HS-5 (cell line): ENCODE results near the gene UQCRQ.
"Not testable (repeated sequence)": the region's sequence is repeated elsewhere in the genome, so short reads cannot be mapped to it uniquely, and the experiment has no call there.

ENCODE experiments used
- DNase-seq: peaks from one replicate; pipeline ENCODE4 v3.0.0-alpha.2; 2012; ENCODE audit warnings: low read depth

The UQCRQ gene

DNA sequence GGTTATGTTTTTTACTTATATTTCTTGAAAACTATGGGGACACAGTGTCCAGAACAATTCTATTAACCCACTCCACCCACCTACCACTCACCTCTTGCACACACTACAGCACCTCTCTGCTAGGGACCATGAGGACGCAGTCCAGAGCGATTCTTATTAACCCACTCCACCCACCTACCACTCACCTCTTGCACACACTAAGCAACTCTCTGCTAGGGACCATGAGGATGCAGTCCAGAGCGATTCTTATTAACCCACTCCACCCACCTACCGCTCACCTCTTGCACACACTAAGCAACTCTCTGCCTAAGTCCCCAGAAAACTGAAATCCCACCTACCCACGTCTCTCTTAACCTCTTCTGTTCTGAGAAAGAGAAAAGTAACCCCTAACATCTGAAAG lies 33.8 kb upstream of the UQCRQ start:
- DNase-seq = no peak

DNA sequence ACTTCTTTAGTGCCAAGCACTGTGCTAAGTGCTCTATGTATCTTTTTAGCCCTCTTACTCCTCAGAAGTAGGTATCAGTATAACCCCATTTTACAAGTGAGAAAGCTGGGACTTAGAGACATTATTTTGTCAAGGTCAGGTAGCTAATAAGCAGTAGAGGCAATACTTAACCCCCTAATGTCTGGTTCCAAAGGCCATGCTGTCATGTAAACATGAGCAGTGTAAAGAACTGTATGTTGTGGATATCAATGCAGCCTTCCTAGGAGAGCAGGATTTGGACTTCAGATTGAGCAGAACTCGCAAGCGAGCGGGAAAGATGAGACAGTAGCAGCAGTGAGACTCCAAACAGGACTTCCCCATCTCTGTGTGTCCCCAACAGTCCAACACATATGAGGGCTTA lies 32.4 kb upstream of the UQCRQ start:
- DNase-seq = no peak

DNA sequence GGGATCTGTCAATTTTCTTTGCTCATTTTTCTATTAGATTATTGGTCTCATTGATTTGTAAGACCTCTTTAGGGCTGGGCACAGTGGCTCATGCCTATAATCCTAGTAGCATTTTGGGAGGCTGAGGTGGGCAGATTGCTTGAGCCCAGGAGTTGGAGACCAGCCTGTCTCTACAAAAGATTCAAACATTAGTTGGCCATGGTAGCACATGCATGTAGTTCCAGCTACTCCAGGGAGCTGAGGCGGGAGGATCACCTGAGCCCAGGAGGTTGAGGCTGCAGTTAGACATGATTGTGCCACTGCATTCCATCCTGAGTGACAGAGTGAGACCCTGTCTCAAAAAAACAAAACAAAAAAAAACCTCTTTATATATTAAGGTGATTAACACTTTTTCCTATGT lies 29.6 kb upstream of the UQCRQ start:
- DNase-seq = no peak

DNA sequence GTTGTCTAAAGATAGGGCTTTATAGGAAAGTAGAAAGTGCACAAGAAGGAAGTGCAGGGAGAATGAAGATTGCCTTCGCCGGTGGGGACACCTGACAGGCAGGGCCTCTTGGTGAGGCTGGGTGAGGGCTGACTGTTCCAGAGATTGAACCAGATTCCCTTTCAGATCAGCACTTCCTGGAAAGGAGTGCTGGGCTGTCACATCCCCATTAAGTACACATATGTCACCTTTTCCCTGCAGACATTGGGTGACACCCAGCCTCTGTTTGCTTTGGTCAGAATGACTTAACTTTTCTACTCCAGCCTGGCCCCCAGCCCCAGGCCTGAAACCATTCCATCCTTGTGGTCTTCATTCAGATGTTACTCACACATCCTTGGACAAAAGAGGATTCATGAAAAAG lies 28.6 kb upstream of the UQCRQ start:
- no peak for DNase-seq

DNA sequence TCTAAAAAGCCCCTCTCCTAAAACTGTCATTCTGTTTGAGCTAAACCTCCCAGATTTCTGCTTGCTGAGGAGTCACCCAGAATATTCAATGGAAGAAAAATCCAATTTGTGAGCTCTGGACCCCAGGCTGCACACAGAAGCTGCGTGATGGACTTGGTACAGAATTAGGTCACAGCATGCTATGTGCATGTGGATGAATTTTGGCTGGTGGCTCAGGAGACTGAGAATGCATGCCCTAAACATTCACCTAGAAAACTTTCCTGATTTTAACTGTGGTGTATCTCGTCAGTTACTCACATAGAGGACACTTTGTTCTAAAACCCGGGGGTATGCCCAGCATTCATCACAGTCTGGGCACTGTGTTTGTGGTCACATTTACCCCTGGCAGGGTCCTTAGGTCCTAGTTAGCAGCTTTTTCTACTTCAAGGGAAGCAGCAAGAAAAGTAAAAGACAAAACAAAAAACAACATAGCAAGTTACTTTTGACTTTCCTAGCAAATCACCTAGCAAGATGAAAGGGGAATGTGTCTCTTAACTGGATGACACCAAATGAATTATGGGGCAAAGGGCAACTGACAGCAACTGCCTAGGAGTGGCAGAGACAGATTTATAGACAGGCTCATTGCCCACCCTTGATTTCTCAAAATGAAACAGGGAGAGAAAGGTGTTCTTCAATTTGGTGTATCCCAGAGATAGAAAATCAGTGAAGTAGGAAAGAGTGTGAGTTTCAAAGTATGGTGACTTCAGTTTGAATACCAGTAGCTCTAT lies 27.7 kb upstream of the UQCRQ start:
- no peak for DNase-seq

DNA sequence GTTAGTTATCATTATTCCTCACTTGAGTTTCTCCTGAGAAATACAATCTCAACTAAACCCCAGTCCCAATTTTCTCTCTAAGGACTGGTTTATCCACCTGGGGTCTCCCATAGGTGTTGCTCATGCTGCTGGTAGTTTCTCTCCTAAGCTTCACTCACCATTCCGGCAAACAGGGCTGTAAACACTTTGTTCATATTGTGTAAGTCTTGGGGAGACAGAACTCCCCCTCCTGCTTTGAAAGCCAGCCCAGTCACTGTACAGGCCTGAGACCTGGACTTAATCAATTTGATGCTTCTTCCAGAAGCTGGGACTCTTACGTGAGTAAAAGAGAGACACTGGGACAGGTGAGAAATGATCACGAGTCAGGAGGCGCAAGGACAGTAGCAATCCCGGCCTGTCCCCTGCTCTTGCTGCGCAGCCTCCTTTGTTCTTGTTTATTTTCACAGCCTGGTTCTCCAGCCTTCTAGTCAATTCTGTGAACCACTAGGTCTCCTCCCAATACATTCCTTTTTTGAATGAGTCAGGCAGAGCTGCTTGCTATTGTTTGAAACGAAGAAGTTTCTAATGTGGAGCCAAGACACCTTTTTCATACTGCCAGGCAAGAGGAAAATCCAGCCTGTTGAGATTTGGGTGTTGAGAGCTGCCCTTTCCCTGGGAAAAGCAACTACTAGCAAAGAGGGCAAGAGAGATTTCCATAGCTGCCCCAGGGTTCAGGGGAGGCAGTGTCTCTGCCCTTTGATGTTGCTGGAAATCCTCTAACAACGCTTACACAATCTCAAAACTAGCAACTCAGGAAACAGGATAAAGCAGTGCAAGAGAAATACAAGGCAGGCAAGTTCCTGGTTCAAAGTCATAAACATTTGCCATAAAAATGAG lies 26.8 kb upstream of the UQCRQ start:
- no peak for DNase-seq

DNA sequence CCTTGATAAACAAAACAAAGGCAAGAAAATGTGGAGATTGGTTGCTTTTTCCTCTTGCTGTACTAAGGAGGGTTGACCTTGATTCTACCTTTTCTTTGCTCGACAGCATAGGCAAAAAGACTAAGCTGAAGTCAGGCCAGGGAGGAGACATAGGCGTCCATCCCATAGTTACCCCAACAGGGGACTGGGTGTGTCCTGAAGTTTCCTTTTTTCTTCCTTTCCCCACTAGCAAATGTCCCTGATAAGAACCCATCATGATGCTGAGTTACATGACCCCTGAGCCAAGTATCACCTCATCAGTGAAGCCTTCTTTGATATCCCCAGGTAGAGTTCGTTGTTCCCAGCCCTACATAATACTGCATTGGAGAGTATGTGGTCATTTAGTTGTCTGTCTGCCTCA lies 26.1 kb upstream of the UQCRQ start:
- no peak for DNase-seq

DNA sequence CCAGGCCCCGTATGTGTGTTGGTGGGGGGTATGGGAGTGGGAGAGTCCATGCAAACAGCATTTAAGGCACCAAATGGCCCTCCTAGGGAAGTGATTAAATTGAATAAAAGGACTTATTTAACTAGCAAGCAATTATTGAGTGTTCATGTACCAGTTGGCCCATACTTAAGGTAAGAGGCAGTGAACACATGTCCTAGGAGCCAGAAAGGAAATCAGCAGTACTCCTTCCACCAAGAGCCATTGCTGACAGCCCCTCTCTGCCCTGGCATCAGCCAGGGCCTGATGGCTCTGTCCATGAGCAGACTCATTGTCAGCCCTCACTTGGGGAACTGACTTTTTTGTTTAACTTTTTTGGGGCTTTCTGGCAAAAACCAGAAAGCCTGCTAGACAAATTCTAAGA lies 25.5 kb upstream of the UQCRQ start:
- no peak for DNase-seq

DNA sequence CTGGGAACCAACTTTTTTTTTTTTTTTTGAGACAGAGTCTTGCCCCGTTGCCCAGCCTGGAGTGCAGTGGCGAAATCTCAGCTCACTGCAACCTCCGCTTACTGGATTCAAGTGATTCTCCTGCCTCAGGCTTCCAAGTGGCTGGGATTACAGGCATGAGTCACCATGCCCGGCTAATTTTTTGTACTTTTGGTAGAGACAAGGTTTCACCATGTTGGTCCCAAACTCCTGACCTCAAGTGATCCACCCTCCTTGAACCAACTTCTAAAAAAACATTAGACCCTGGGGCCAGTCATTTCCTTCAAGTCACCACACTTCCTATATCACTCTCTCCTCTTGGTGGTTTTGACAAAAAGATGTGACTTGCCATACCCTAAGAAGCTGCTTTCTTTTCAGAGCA lies 25.1 kb upstream of the UQCRQ start:
- DNase-seq = no peak

DNA sequence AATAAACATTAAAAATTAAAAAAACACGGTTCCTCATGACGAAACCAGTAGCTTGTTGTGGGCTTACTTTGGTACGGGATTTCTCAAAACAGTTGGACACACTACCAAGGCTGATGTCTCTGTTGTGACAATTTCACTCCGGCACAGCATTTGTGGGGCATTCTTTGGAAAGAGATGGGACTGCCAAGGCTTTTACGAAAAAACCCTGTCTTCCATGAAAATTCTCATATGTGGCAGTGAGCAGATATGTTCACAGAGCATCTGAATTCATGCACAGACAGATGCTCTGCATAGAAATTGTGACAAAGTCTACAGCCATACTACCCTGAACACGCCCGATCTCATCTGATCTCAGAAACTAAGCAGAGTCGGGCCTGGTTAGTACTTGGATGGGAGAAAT lies 18.2 kb upstream of the UQCRQ start:
- no peak for DNase-seq

DNA sequence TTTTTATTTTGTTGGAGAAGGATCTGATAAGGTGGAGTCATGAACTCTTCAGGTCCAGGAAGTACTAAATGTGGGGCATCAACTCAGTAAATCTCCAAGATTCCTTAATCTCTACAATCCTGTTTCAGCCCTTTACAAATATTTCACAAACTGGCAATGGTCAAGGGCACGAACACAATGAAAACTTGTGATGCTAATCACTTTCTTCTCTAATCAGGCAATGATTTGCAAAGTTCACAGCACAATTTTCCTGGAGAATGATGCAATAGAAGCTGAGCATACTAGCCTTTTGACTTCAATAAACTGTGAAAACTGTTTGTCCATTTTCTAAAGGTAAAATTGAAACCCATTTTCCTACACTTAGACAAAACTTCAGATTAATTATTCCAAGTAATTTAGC lies 17.1 kb upstream of the UQCRQ start:
- DNase-seq = no peak

DNA sequence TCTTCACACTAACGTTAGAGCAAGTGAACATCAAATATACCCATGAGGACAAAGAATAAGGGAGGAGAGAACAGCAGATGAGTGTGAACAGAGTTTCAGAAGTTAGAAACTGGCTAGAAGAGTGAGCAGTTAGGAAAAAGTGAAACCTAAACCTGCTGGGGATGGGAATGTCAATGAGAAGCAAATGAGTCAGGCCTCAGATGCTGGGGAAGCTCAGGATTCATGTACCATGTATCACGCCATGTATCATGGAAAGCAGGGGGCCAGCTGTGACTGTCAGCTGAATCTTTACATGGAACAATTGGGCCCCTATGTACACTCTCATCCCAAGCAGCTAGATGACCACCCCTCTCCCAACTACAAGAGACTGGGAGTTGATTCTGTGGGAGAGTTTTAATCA lies 16.4 kb upstream of the UQCRQ start:
- no peak for DNase-seq

DNA sequence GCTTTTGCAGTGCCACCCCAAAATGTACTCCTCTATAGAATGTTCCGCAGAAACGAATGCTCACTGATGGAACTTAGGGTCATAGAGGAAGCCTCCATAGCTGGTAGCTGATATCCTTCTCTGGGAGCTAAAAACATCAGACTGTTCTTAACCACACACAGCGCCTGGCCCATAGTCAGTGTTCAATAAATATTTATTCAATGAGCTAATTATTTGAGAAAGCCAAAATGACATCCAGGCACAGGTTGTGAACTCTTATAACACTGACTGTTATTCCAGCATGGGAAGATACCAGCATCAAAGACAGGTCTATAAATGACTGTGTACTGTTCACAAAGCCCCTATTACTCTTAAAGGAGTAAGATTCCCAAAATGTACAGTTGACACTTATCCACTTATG lies 13.1 kb upstream of the UQCRQ start:
- DNase-seq = no peak

DNA sequence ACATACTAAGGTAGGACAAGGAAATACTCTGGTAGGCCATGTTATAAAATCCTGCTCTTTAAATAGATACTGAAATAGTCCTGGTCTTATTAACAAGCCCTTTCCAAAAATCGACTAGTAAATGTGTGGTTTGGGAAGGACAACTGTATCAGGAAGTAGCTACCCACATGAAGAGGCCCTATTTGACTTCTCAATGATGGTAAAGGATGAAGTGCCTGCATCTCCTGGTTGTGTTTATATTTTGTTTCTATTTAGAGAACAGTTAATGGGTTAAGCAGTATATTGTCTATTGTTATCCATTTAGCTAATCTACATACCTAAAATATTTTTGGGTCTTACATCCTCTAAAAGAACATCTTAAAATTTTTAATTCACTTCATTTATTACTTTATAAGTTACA lies 12.7 kb upstream of the UQCRQ start:
- DNase-seq = no peak

DNA sequence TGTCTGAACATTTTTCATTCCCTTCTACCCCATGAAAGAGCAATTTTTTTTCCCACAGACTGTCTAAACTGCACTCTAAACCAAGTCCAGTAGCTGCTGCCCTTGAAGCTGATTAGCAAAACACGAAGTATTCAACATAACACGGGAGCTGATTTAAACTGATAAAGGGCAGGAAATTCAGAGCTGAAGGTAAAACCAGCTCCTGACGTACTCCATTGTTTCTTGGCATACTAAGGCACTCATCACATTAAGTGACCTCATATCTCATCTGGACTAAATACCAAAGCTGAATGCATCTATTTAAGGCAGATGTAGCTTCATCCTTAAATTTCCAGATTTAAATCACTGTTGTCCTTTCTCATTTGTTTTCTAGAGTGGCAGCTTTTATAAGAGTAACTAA lies 12.1 kb upstream of the UQCRQ start:
- DNase-seq = no peak

DNA sequence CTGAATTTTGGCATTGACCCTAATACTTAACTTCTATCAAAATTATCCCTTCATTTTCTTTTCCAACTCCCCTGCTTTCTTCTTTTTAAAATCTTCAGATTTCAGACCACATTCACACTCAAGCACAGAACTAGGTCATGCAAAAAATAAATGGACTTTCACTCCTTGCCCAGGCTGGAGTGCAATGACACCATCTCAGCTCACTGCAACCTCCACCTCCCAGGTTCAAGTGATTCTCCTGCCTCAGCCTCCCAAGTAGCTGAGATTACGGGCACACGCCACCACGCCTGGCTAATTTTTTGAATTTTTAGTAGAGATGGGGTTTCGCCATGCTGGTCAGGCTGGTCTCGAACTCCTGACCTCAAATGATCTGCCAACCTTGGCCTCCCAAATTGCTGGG lies 11.4 kb upstream of the UQCRQ start:
- DNase-seq = not testable (repeated sequence)

DNA sequence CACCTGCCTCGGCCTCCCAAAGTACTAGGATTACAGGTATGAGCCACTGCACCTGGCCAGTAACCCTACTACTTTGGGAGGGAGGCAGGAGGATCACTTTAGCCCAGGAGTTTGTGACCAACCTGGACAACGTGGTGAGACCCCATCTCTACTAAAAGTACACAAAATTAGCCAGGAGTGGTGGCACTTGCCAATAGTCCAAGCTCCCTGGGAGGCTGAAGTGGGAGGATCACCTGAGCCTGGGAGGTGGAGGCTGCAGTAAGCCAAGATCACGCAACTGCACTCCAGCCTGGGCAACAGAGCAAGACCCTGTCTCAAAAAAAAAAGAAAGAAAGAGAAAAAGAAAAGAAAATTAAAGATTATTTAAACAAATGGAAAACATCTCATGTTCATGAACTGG lies 10.4 kb upstream of the UQCRQ start:
- DNase-seq = no peak

DNA sequence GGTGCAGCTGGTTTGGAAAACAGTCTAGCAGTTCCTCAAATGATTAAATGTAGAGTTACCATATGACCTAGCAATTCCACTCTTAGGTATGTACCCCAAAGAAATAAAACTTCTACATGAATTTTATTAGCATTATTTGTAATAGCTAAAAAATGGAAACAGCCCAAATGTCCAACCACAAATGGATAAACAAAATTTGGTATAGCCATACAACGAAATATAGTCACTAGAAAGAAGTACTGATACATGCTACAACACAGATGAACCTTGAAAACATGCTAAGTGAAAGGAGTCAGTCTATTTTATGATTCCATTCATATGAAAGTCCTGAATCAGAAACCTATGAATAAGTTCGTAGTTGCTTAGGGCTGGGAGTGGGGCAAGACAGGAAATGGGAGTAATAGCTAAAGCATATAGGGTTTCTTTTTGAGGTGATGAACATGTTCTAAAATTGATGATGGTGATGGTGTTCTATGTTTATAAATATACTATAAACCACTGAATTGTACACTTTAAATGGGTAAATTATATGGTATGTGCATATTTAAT lies 6.5 kb upstream of the UQCRQ start:
- DNase-seq = no peak

DNA sequence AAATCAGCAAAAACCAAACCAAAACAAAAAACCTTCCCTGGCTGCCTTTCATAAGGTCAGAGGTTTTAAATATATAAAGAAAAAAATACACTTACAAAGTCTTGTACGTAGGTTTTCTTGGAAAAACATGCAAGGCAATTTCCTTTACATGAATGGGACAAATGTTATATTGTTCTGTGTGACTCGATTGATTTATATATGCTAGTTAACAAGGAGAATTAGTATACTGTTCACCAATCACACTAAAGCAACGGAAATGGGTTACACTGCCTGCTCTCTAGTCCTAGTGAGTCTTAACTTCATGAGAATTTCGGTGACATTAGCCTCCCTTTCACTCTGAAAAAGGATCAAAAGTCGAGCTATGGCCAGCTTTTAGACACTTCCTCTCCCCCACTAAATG lies 5.7 kb upstream of the UQCRQ start:
- no peak for DNase-seq

DNA sequence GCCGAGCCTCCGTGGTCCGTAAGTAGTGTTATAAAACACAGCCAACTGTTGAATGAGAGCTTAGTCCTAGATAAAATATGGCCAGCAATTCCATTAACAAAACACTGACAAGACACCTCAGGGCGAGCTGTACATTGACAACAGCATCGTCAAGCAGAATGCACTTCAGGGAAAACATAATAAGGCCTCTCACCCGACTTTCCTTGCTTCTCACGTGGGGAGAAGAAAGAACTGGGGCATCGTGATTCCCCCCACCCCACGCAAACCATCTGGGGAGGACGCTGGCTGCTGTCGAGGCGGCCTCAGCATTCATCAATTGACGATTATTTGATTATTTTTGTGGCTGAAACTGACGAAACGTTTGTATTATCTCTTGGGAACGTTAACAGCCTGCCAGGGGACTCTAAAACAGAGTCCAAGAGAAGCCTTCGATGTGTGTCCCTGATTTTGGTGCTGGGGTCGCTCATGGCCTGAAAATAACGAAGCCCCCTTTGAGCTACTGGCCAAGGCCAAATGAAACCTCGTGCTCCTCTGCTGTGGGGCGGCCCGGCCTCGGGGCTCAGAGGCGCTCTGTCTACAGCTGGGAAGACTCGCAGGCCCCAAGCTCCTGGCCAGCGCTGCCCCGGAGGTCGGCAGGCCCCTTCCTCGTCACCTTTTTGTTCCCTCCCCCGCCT lies 637 bp upstream of the UQCRQ start:
- DNase-seq = no peak

DNA sequence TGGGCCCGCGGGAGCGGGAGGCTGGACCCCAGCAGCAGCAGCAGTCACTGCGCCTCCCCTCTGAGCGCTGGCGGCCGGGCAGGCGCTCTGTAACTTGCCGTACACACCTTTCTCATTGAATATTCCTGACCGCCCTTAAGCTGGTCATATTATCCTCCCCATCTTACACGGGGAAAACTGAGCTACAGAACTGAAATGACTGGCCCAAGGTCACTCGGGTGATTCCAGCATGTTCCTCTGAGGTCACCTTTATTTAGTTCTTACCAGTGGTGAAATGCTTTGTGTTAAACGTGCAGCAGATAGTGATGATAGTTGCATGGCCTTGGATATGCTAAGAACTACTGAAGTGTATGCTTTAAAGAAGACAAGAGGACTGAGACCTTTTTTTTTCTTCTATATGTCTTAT lies 607 bp downstream of the UQCRQ start:
- DNase-seq = no peak

DNA sequence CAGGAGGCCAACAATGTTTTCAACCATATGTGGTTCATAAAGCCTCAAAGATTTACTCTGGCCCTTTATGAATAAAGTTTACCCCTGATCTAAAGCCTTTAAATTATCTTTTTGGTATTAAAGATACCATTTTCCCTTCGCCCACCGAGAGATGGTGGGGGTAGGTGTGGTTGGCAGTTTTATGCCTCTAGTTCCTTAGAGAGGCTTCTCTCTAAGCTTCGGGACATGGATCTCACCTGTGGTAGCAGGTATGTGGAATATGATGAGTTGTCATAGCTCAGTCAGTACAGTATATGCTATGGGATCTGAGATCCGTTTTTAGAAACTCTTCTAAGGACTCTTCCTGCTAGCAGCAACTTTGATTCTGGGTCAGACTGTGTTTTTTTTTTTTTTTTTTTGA lies 2.3 kb downstream of the UQCRQ start:
- no peak for DNase-seq

DNA sequence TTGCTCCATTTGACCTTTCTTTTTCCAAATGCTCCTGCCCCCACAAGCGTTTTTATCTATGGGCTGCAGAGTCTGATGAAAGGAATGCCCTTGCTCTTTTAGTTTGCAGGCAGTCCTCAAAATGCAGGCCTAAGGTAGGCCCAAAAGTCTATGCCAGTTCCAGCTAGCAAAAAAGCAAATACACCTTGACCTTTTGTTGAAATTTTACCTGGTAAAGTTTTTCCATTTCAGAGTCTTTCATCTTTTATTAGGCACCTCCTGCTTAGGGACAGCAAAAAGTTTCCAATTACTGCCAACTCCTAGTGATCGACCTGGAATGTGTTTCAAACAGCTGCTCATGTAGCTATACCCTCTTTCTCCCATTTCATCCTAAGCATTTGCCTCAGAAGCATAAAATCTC lies 4.4 kb downstream of the UQCRQ start:
- no peak for DNase-seq
